Measurements from ENCODE around the gene ZBED3.

Gene ZBED3

GRCh38 chr5:77073667-77074066 is 13.4 kb downstream of the ZBED3 start:
- no peaks in the 10 kb centered on the region for H3K9me3 ChIP-seq (ENCODE audit: control insufficient read depth, low read length)

GRCh38 chr5:77066823-77067442 is 20.2 kb downstream of the ZBED3 start:
- Histone ChIP-seq H3K4me3 (ENCODE audit: low read length) (no peak overlapping the region), H3K9ac (ENCODE audit: low read length) (no peak overlapping the region), H3K9me3 (ENCODE audit: control insufficient read depth, low read length) (no peaks in the 10 kb centered on the region), H3K27me3 (ENCODE audit: control insufficient read depth, insufficient read depth, low read length) (no peaks in the 10 kb centered on the region), H3K4me1 (ENCODE audit: control insufficient read depth, insufficient read depth, low read length) (peaks cover 8% of the 10 kb centered on the region), H3K36me3 (ENCODE audit: control insufficient read depth, insufficient read depth, low read length) (no peaks in the 10 kb centered on the region)

More at GRCh38 chr5:77073667-77074066, 13.4 kb downstream of the ZBED3 start:
- H3K4me1 ChIP-seq (ENCODE audit: control insufficient read depth, insufficient read depth, low read length), result peaks cover 5% of the 10 kb centered on the region
- no peaks in the 10 kb centered on the region for H3K36me3 ChIP-seq (ENCODE audit: control insufficient read depth, insufficient read depth, low read length)
- no peaks in the 10 kb centered on the region for H3K27me3 ChIP-seq (ENCODE audit: control insufficient read depth, insufficient read depth, low read length)
- no peak overlapping the region for H3K9ac ChIP-seq (ENCODE audit: low read length)
- H3K4me3 ChIP-seq (ENCODE audit: low read length), result no peak overlapping the region

GRCh38 chr5:77066184-77066583 is 20.9 kb downstream of the ZBED3 start:
- no peaks in the 10 kb centered on the region for H3K9me3 ChIP-seq (ENCODE audit: control insufficient read depth, low read length)
- H3K27me3 ChIP-seq (ENCODE audit: control insufficient read depth, insufficient read depth, low read length), result no peaks in the 10 kb centered on the region
- no peaks in the 10 kb centered on the region for H3K36me3 ChIP-seq (ENCODE audit: control insufficient read depth, insufficient read depth, low read length)
- no peak overlapping the region for H3K9ac ChIP-seq (ENCODE audit: low read length)
- peaks cover 11% of the 10 kb centered on the region for H3K4me1 ChIP-seq (ENCODE audit: control insufficient read depth, insufficient read depth, low read length)
- H3K4me3 ChIP-seq (ENCODE audit: low read length), result no peak overlapping the region

- no peaks in the 10 kb centered on the region for H3K27me3 ChIP-seq (ENCODE audit: control insufficient read depth, insufficient read depth, low read length)
- no peak overlapping the region for H3K4me3 ChIP-seq (ENCODE audit: low read length)
- H3K4me1 ChIP-seq (ENCODE audit: control insufficient read depth, insufficient read depth, low read length), result peaks cover 11% of the 10 kb centered on the region
- no peak overlapping the region for H3K9ac ChIP-seq (ENCODE audit: low read length)
- no peaks in the 10 kb centered on the region for H3K36me3 ChIP-seq (ENCODE audit: control insufficient read depth, insufficient read depth, low read length)
- no peaks in the 10 kb centered on the region for H3K9me3 ChIP-seq (ENCODE audit: control insufficient read depth, low read length)
These were observed 21.8 kb downstream of the ZBED3 start for GRCh38 chr5:77065256-77065655.

- H3K27me3 ChIP-seq (ENCODE audit: control insufficient read depth, insufficient read depth, low read length), result no peaks in the 10 kb centered on the region
- H3K9ac ChIP-seq (ENCODE audit: low read length), result no peak overlapping the region
- H3K36me3 ChIP-seq (ENCODE audit: control insufficient read depth, insufficient read depth, low read length), result no peaks in the 10 kb centered on the region
- H3K4me3 ChIP-seq (ENCODE audit: low read length), result no peak overlapping the region
- peaks cover 11% of the 10 kb centered on the region for H3K4me1 ChIP-seq (ENCODE audit: control insufficient read depth, insufficient read depth, low read length)
- no peaks in the 10 kb centered on the region for H3K9me3 ChIP-seq (ENCODE audit: control insufficient read depth, low read length)
These were observed 23.0 kb downstream of the ZBED3 start for GRCh38 chr5:77064040-77064439.

- Histone ChIP-seq H3K9me3 (ENCODE audit: control insufficient read depth, low read length) (no peaks in the 10 kb centered on the region), H3K4me3 (ENCODE audit: low read length) (no peak overlapping the region), H3K36me3 (ENCODE audit: control insufficient read depth, insufficient read depth, low read length) (no peaks in the 10 kb centered on the region), H3K27me3 (ENCODE audit: control insufficient read depth, insufficient read depth, low read length) (no peaks in the 10 kb centered on the region), H3K9ac (ENCODE audit: low read length) (no peak overlapping the region), H3K4me1 (ENCODE audit: control insufficient read depth, insufficient read depth, low read length) (no peaks in the 10 kb centered on the region)
These were observed 40.5 kb downstream of the ZBED3 start for GRCh38 chr5:77046416-77047073.

GRCh38 chr5:77035950-77036349 is 51.1 kb downstream of the ZBED3 start:
- Histone ChIP-seq H3K36me3 (ENCODE audit: control insufficient read depth, insufficient read depth, low read length) (no peaks in the 10 kb centered on the region), H3K4me3 (ENCODE audit: low read length) (no peak overlapping the region), H3K4me1 (ENCODE audit: control insufficient read depth, insufficient read depth, low read length) (peaks cover 16% of the 10 kb centered on the region), H3K9ac (ENCODE audit: low read length) (no peak overlapping the region), H3K9me3 (ENCODE audit: control insufficient read depth, low read length) (no peaks in the 10 kb centered on the region), H3K27me3 (ENCODE audit: control insufficient read depth, insufficient read depth, low read length) (no peaks in the 10 kb centered on the region)

- Histone ChIP-seq H3K27me3 (ENCODE audit: control insufficient read depth, insufficient read depth, low read length) (no peaks in the 10 kb centered on the region), H3K9ac (ENCODE audit: low read length) (no peak overlapping the region), H3K4me1 (ENCODE audit: control insufficient read depth, insufficient read depth, low read length) (peaks cover 16% of the 10 kb centered on the region), H3K9me3 (ENCODE audit: control insufficient read depth, low read length) (peaks cover 3% of the 10 kb centered on the region), H3K4me3 (ENCODE audit: low read length) (no peak overlapping the region), H3K36me3 (ENCODE audit: control insufficient read depth, insufficient read depth, low read length) (no peaks in the 10 kb centered on the region)
These were observed 53.7 kb downstream of the ZBED3 start for GRCh38 chr5:77033338-77033737.

- Histone ChIP-seq H3K4me3 (ENCODE audit: low read length) (no peak overlapping the region), H3K9ac (ENCODE audit: low read length) (no peak overlapping the region), H3K27me3 (ENCODE audit: control insufficient read depth, insufficient read depth, low read length) (no peaks in the 10 kb centered on the region), H3K9me3 (ENCODE audit: control insufficient read depth, low read length) (peaks cover 3% of the 10 kb centered on the region), H3K4me1 (ENCODE audit: control insufficient read depth, insufficient read depth, low read length) (peaks cover 16% of the 10 kb centered on the region), H3K36me3 (ENCODE audit: control insufficient read depth, insufficient read depth, low read length) (no peaks in the 10 kb centered on the region)
These were observed 54.5 kb downstream of the ZBED3 start for GRCh38 chr5:77032635-77033034.

- Histone ChIP-seq H3K9me3 (ENCODE audit: control insufficient read depth, low read length) (peaks cover 3% of the 10 kb centered on the region), H3K9ac (ENCODE audit: low read length) (no peak overlapping the region), H3K36me3 (ENCODE audit: control insufficient read depth, insufficient read depth, low read length) (no peaks in the 10 kb centered on the region), H3K27me3 (ENCODE audit: control insufficient read depth, insufficient read depth, low read length) (no peaks in the 10 kb centered on the region), H3K4me3 (ENCODE audit: low read length) (no peak overlapping the region), H3K4me1 (ENCODE audit: control insufficient read depth, insufficient read depth, low read length) (peaks cover 16% of the 10 kb centered on the region)
These were observed 55.2 kb downstream of the ZBED3 start for GRCh38 chr5:77031891-77032290.

GRCh38 chr5:77030097-77031071 is 56.7 kb downstream of the ZBED3 start, which contains the start of gene AGGF1:
TSS of gene AGGF1 (plus strand) at chr5:77030404. CDS start at chr5:77030767, 363 bp downstream.
- H3K36me3 ChIP-seq (ENCODE audit: control insufficient read depth, insufficient read depth, low read length), result no peaks in the 10 kb centered on the region
- H3K27me3 ChIP-seq (ENCODE audit: control insufficient read depth, insufficient read depth, low read length), result no peaks in the 10 kb centered on the region
- H3K9me3 ChIP-seq (ENCODE audit: control insufficient read depth, low read length), result peaks cover 3% of the 10 kb centered on the region
- peak within 1 kb of the TSS; percentile 87 for H3K9ac ChIP-seq (ENCODE audit: low read length)
- H3K4me3 ChIP-seq (ENCODE audit: low read length), result peak within 1 kb of the TSS; percentile 67
- peaks cover 16% of the 10 kb centered on the region for H3K4me1 ChIP-seq (ENCODE audit: control insufficient read depth, insufficient read depth, low read length)

Data from mucosa of stomach (tissue), 1 donor.